HuH-7.5 (cell line): Measurements from ENCODE around the gene ANO2.

ENCODE experiments used
- DNase-seq: peaks from one replicate; pipeline ENCODE4 v3.0.0; 2011; ENCODE audit warnings: low spot score

Gene ANO2

DNA sequence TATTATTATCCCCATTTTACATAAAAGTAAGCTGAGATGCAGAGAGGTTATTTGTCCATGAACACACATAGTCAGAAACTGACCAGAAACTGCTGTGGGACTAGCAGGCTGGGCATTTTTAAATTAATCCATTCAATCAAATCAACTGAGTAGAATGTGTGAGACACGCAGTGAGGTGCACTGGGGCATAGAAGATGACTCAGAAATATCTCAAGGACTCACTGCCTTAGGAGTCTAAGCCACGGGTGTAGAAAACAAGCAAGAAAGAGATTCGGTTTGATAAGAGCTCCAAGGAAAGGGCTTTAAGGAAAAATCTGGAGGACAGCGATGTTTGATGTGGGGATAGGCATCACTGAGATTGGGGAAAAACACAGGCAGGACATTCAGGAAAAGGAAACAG lies 127.8 kb downstream of the ANO2 start:
- no peak for DNase-seq

DNA sequence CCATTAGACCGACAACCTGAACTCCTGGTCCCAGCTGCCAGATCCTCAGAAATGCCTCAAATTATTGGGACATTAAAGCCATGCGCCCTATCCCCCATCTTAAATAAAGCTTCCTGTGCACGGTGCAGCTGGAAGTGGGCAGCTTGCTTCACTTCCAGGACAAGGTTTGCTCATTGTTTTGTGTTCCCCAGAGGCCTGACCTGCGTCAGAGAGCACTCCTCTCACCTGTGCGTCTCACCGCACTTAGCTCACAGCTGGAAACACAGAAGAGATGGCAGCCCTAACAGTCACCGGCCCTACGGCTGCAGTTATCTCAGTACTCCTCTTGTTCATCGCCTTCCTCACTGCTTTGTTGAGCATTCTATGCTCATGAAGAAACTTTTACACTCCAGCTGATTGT lies 135.5 kb downstream of the ANO2 start:
- DNase-seq = no peak

DNA sequence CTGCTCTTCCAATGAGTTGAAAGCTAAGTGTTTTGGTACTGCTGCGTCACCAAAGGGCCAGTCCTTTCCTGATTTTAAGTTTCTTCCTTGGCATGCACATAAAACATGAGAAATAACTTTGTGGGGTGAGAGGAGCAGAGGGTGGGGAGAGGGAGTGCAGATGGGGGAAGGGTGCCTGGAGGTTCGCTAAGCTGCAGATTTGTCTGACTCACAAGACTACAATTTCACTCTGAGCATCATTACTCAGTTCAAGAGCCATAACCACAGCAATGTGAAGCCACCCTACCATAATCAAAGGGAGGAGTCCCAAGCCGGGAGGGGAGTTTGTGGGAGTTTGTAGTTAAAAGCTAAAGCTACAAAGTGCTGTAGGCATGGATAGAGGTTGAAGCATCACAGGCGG lies 136.1 kb downstream of the ANO2 start:
- no peak for DNase-seq

DNA sequence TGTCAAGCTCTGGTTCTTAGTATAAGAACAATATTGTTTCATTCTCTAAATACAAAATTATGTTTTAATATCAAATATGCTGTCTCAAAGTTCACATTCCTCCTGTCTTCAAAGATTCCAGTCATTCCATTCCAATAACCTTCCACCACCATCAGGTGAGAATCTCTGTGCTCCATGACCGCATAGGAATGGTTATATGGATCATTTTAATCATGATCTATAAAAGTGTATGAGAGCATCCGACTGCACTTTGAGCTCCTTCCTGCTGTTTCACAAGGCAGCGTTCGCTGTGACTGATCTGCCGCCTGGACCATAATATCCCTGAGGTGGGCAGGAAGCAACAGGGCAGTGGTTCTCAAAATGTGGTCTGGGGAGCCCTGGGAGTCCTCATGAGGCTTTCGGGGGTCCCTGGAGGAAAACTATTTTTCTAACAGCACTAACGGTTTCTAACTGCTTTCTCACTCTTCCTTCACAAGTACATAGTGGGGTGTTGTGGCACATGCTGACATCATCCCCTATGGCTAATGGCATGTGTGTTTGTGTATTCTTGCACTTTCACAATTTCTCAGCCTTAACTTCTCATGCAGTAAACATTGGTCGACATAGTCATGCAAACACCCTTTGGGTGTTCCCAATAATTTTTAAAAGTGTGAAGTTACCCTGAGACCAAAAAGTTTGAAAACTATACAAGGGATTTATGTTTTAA lies 137.4 kb downstream of the ANO2 start:
- no peak for DNase-seq

DNA sequence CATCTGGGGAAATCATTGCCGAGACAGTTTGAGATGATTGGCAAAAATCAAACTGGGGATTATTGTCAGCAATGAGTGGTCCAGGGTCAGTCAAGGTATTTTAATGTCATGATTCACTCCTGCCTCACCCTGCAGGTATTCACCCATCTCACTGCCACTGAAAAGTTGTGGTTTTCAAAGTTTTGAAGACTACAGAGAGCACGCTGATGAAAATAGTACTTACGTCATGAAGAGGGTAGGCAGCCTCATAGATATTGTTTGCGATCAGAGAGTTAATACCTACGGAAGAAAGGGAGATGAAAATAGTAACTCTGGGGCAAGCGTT lies 138.0 kb downstream of the ANO2 start:
- no peak for DNase-seq

DNA sequence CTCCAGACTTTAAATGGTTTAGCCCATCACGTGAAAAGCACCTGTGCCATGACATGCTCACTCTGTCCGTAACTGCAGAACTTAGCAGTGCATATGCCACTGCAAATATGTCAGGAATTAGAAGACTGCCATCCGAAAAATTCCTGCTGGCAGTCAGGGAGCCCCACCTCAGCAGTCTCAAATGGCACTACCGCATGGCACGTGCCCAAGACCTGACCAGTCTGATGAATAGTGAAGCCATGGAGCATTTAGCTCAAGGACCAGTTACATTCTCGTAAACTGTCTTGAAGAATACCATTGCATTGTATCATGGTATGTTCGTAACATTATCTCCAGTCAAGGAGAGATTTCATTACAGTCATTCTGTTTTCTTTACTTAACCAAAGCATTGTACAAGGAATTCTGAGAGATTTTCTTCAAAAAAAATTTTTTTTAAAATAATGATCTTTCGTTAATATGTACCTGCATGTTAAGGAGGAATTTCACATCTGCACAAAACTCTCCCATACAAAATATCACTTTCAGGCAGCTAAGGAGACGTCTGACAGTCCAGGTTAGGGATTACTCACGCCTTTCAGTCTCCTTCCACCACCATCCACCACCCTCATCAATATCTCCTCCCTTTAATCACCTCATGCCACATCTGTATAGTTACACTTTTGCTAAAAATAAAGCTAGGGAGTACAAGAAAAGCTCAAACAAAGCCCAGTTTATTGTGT lies 138.5 kb downstream of the ANO2 start:
- no peak for DNase-seq

DNA sequence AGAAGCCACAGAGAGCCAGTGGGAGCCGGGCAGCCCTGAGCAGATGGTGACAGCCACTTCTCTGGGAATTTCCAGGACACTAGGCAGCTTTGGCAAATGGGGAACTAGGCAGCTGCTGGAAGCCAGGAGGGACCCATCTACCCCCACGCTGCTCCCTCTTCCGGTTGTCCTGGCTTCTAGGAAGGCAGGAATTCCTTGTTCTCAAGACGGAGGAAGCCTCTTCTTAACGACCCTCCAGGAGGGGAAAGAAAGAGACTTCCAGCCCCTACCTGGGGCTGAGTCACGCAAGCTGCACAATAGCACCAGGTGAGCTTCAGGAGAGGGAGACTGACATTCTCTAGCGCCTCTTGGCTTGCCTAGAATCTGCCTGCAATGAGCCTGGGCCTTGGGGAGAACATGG lies 141.5 kb downstream of the ANO2 start:
- DNase-seq = no peak

DNA sequence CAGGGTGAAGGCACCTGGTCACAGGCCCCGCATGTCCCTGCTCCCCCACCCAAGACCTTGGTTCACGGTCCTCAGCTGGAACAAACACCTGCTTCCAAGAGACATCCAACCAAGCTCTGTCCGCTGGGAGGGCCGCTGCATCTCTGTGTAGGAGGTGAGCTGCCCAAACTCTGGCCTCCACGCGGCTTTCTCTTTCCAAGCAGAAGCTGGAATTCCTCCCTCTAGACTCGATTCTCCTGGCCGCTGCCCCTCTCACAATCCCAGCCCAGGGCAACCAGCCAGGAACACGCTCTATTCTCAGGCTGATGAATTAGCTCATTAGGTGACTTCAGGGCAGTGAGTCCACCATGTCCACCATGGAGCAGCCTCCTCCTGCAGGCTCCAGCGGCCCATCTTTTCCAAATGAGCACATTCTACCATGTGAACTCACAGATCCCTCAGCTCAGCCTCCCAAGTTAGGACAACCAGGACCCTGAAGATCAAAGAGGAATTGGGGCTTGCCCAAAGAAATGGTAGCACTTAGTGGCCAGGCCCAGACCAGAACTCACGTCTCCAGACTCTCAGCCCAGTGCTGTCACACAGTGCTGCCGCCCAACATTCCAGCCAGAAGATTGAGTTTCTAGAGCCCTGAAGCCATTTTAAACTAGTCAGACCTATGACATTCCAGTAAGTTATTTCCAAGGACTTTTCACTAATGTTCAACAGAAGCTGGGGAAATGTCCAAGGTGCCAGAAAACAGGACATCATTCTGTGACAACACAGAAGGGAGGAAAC lies 146.6 kb downstream of the ANO2 start:
- no peak for DNase-seq

DNA sequence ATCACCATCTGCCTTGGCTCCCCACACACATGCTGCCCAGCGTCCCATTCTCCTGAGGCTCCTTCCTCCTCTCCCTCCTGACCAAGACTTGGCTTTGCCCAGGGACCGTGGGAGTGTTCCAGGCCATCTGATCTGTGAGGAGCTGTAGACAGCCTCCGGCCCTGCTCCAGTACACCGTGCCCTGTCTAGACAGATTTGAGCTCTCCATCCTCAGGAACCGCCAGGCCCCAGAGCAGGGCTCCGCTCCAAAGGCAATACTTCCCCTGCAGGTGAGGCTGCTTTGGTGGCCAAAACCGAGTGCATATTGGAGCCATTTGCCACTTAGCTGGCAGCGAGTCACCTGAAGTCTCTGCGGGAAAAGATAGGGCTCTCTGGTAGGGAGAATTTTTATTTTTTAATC lies 147.4 kb downstream of the ANO2 start:
- no peak for DNase-seq

DNA sequence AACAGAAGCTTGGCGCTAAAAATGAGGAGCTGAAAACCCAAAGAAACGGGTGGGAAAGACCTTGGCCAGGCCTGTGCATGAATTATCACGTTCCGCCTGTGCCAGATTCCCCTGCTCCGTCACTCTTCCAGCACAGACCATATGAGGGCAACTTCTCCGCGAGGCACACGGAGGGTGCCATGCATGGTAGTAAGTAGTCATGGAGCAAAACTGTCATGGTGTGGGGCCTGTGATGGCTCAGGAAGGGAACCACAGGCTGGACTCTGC lies 148.2 kb downstream of the ANO2 start:
- DNase-seq = no peak

DNA sequence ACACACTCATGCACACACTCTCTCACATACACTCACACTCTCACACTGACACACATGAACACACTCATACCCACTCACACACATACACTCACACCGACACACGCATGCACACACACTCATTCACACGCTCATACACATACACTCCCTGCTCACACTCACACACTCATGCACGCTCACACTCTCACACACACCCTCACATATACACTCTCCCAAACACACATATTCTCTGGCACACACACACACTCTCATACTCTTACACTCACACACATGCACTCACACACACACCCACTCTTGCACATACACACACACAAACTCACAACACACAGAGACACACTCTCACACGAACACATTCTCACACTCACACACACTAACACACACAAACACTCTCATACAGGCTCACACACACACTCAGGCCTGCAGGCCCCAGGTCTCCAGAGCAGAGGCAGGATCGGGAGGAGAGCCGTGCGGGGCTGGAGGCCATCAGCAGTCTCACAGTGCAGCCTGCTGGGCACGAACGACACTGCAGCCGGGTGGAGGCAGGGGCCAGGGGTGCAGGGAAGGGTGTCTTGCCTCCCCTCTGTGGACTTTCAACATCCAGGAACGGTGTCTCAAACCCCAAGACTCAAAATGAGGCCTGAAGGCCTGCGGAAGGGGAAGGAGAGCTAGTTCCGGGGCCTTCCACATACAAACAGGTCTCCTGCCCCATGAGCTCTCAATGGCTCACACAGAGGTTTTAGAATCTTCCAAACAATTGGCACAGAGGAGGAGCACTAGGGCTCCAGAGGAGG lies 148.7 kb downstream of the ANO2 start:
- DNase-seq = peak; percentile 52

DNA sequence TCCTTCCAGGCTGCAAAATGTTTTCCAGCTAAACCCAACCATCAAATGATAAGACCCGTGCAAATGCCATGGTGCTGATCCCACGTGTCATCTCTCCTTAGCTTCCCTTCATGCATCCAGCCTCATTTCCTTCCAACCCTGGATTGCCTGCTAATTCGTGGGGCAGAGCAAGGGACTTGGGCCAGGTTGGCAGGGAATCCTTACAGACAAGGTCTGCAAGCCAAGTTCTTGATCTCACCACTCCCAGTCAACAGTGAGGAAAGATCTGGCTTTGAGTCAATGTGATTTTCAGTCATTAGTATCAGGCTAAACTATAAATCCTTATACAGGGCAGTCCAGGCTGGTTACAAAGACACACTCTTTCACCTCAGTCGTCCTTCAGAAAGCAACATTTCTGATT lies 150.9 kb downstream of the ANO2 start:
- DNase-seq = no peak

DNA sequence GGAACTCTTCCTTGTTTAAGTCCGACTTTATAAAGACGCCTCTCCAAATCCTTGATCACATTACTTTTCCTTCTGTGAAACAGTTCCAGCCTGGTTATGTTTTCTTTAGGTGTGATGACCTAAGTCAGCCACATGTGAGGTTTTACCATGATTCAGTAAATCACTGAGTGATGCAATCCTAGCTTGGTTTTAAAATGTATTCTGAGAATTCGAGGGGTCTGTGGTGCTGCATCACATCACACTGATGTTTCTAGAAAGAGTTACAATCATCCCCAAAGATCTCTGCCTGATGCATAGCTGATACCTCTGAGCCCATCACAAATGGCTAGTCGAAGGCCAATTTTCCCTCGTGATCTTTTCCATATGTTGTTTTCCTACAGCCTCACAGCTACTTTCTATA lies 152.7 kb downstream of the ANO2 start:
- no peak for DNase-seq

DNA sequence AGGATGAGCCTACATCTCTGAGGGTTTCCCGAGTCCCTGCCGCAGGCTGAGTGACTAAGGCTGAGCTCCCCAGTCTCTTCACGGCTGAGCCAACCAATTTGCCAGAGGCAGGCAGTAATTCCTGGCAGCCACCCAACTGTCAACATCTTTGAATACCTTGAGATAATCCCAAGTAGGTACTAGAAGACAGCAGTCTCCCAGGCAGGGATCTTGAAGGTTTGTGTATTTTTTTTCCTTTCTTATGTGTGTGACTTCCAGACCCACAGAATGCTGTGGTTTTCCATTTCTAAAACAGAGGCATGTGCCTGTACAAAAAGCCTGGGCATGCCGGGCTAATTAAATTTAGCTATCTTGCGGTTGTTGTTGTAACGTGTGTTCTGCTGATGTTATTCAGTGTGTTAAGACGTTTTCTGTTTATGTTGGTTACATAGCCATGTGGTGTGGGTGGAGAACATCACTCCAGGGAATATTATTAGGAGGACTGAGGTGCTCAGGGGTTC lies 155.5 kb downstream of the ANO2 start:
- DNase-seq = no peak

DNA sequence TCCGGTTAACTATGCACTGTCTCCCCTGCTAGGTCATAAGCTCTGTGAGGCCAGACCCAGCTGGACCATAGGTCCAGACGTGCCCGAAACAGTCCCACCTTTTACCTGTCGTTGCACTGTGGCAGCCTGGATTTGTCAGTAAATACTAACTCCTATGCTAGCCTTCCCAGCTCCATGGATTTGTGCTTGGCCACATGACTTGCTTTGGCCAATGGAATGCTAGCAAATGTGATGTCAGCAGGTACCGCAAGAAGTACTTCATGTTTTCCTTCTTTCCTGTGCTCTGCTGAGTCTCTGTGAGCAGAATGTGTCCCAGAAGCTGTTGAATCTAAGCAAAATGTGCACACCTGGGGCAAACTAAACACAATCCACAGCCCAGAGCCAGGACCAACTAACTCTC lies 157.2 kb downstream of the ANO2 start:
- no peak for DNase-seq

DNA sequence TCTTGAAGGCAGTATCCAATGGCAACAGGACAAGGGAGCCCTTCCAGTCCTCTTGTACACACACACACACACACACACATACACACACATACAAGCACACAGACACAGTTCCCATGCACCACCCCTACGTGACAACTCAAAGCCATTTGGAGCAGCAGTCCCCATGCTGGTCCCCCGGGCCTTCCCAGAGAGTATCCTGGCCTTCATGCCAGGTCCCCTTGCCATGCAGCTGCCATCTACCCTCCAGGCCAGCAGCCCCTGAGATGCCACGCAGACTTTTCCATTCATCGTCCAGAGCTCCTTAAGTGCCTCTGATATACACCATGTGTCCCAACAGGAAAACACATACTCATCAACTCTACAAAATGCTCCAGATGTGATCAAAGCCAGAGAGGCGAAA lies 159.5 kb downstream of the ANO2 start:
- no peak for DNase-seq

DNA sequence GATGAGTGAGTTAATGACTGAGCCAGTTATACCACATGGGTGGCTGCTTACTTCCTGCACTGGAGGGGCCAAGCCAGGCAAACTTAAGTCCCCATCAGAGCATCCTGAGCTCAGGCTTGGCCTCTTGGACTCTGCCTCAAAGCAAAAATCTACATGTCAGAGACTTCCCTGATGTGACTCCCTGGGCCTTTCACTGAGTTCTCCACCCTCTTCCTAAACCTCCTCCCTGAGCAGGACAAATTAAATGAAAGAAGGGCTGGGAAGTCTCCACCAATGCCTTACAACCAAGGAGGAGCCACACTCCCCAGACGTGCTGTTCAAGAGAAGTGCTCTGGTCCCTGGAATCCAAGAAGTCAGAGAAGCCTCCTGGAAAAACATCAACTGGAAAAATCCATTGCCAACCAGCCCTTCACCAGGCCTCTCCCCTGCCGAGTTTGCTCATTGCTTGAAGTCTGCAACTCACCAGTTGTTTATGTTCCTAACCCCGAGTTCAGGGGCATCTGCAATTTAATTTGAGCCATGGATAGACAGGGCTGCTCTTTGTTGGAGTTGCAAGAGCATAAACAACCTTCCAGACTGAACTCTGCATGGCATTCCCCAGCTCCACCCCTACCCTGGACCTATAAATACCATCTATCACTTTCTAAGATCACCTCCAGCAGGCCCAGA lies 160.5 kb downstream of the ANO2 start:
- DNase-seq = no peak

DNA sequence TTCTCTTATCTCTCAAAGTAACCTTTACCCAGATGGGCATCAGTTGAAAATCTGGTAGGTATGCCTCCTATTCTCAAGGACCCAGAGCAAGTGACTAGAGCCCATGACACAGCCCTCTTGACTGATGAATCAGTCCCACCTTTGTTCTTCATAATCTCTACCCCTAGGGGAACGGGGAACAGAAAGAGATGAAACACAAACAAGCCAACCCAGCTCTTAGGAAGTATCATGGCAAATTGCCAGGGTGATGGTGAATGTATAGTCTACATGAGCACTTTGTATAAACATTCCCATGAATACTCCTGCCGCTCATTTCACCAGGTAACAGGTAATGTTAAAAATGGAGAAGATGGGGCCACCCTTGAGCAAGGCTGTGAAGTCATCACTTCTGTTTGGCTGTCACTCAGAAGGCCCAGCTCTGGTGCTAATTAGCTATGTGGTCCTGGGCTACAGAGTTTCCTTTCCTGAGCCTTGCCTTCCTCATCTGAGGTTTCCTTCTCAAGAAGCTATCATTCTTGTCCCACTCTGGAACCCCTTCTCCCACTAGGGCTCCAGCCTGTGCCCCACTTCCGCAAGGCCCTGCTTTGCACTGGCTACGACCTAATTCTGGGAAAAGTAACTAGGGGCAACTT lies 161.7 kb downstream of the ANO2 start:
- DNase-seq = no peak

DNA sequence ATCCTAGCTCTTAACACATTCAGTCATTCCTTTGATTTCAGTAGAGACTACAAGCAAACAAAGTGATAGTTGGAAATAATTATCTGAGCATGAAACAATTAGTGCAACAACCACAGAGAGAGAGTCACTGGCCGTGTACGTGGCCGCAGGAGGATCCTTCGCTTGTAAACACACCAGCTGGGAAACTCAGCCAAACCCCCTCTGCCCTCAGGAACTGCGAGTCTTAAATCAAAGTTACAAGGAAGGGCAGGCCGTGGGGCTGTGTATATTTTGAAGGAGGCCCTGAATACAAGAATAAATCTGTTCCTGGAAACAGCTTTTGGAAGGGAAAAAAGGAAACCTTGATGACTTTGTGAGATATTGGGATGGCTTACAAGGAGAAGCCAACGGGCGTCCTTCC lies 164.5 kb downstream of the ANO2 start:
- no peak for DNase-seq

DNA sequence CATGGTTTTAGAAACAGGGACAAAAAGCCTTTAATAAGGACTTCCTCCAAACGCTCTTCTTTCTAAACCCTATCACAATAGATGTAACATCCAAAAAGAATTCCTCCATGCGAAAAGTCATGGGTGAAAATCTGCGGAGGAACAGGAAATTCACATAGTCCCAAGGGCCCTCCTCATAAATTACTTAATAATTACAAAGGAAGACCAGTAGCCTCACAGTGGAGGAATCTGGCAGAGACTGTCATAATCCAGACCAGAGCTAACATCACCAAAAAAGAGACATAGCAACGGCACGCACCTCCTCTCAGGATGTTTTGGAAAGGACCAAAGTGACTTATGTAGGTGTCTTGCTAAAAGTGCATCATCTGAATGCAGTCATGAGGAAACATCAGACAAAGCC lies 165.7 kb downstream of the ANO2 start:
- no peak for DNase-seq

DNA sequence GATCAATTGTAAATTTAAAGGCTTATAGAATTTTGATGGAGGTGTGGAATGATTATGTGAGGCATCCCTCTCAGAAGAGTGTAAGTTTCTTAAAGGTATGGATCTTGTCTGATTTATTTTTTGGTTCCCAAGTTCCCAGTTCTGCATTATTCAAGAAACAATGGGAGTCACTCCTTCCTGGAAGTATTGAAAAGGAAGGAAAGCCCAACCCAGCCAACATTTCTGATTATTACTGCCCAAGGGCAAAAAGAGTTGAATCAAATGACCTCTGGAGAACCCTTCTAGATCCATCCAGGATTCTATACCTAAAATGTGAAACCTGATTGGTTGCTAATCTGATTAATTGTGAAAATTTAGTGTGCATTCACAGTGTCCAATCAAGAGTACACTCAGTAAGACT lies 166.2 kb downstream of the ANO2 start:
- DNase-seq = no peak

DNA sequence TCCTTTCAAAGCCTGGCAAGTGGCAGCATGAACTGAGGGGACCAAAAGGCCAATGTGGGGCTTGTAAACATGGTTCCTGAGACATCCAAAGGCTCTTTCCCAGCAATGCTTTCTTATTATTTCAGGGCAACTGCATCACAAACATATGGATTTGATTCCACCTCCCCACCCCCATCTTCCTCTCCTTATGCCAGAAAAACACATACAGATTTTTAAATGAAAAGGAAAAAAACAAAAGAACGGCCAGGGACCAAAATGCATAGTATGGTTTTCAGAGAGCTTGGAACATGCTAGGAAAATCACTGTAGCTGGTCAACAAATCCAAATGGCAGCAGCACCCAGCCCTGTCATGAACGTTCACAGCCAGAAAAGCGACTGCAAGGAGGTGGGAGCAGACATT lies 167.6 kb downstream of the ANO2 start:
- no peak for DNase-seq
